Activated naive CD8-positive, alpha-beta T cell treated with anti-CD3 and anti-CD28 coated beads, Interleukin-2, amount 50 U/mL, for 16 hours (primary cell): ENCODE measurements around the gene SGSM2.

ENCODE experiments used
- DNase-seq: peaks from one replicate; pipeline ENCODE4 v3.0.0-alpha.2; 2020; ENCODE audit warnings: low read depth, low spot score

SGSM2 gene

GRCh38 chr17:2420176-2420575, 82.9 kb downstream of the SGSM2 start:
- no peak for DNase-seq

GRCh38 chr17:2421315-2422147, 84.2 kb downstream of the SGSM2 start:
- no peak for DNase-seq

GRCh38 chr17:2423271-2423670, 86.0 kb downstream of the SGSM2 start:
- no peak for DNase-seq

GRCh38 chr17:2427215-2427614, 89.9 kb downstream of the SGSM2 start:
- DNase-seq = no peak

GRCh38 chr17:2427910-2428309, 90.6 kb downstream of the SGSM2 start:
- DNase-seq = no peak
